NCI-H1436 (cell line): ENCODE data around the gene C4BPB.

Source experiments
- DNase-seq: peaks from one replicate; lab custom pipeline; 2025; lab: John Stamatoyannopoulos, UW

C4BPB gene

DNA sequence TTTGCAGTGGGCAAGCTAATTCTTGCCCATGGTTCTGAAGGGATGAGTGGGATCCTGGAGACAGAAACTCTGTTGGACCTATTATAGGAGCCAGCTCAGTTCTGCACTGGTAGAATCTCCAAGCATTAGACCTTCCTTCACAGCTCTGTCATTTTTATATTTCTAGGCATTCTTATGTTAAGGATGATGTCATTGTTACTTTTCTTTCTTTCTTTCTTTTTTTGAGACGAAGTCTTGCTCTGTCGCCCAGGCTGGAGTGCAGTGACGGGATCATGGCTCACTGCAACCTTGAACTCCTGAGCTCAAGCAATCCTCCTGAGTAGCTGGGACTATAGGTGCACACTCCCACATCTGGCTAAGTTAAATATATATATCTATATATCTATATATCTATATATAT, 28.1 kb upstream of the C4BPB start:
- no peak for DNase-seq

DNA sequence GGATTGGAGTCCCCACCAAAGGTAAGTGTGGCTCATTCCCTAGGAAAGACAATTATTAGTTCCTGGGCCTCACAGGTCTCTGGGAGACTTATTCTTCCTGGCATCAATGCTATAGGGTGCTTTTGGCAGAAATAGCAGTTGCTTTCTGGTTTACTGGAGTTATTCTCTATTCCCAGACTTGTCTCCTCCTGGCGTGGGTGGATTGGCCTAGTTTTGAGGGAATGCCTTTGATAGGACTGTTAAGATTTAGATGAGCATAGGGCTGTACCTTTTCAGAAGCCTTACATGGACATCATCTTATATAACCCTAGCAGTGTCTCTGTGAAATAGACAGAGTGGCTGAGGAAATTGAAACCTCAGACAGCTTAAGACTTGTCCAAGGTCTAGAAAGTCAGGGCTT, 26.6 kb upstream of the C4BPB start:
- DNase-seq, result no peak

DNA sequence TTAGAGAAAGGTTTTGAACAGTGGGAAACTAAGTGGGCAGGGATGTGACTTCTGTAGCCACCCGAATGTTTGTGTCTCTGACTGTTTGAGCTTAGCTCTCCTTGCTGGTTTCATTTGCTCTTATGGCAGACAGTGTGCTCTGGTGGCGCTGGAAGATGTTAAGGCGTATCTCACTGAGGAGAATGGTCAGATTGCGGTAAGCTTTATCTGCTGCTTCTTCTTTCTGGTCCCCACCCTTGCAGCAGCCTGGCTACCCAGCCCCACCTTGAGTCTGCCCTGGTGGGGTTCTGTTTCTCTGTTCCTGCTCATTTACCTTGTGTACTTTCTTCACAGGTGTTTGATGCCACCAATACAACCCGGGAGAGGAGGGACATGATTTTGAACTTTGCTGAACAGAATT, 25.6 kb upstream of the C4BPB start:
- DNase-seq, result no peak

DNA sequence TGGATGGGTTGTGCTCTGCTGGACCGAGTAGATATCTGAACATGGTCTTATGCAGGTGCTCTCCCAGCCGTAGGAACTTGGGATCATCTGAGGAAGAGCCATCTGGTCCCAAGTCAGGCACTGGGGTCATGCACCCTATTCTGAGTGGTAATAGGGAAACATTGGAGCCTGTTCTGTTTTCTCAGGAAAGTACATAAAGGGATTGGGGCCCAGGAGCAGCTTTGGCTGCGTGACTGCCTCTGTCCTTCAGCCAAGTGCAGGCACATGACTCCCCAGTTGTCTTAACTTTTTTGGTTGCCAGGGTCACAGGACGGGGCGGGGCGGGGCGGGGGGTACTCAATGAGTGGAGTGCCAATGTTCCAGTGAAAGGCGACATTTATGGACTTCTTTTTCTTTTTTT, 24.1 kb upstream of the C4BPB start:
- no peak for DNase-seq

DNA sequence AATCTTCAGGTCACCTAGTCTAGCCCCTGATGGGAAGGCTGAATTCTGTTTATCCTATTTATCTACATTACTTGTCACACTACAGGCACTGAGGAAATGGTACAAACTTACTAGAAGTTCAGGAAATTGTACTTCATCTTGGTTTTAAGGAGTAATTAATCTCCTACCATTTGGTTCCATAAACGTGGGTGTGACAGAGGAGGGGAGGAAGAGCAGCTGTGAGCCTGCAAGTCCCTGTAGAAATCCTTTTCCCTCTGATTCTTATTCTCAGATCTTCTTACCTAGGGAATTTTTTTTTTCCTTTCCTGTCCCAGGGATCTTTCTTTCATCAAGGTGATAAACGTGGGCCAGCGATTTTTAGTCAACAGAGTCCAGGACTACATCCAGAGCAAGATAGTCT, 21.5 kb upstream of the C4BPB start:
- no peak for DNase-seq

DNA sequence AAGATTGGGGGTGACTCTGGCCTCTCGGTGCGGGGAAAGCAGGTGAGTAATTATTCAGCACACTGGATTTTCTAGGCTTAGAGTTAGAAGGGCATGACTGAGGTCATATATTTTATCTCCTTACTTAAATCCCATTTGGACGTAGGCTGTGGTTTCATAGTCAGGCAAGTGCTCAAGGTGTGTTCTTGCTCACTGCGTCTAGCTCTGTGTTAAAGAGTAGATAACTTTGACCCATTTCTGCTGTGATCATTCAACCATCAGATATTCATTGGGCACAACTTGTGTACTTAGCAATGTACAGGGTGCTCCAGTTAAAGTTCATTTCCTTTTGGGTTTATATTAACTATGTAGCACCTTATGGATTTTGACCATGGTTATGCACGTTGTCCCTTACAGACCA, 21.0 kb upstream of the C4BPB start:
- no peak for DNase-seq

DNA sequence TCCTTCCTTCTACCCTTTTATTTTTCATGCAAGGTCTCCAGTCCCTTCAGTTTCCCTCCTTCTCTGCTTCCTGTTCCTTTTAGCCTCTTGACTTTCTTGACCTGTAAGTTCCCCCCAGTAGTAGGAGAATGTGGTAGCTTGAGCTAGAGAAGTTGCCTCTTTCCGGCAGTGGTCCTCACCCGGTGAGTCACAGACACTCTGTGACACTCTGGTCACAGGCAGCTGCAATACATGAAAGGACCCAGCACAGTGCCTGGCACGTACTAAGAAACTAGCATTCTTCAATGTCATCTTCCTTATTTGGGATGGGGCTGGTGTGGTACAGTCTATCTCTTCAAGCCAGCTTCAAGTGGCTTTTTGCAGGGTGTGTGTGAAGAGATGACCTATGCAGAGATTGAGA, 19.6 kb upstream of the C4BPB start:
- DNase-seq, result no peak

DNA sequence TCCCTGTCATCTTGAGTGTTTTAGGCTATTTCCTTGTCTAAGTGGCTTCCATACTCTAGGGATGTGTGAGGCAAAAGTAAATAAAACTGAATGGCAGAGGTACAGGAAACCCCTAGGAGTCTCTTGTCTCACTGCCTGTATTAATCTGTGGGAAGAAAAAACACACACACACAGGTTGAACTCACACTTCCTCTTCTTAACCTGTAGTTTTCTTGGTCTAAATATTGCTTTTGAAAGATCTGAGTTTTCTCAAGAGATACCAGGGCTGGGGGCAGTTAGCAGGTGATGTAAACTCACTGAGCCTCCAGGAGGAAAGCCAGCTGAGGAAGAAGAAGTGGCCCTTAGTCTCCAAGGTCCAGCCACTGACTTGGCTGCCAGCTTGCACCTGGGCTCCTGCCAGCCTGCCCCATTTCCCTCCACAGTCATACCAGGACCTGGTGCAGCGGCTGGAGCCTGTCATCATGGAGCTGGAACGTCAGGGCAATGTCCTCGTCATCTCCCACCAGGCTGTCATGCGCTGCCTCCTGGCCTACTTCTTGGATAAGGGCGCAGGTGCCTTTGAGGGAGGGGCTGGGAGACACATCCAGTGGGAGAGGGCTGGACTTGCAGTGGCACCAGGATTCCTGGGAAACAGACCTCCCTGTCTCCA, 18.7 kb upstream of the C4BPB start:
- DNase-seq, result no peak

DNA sequence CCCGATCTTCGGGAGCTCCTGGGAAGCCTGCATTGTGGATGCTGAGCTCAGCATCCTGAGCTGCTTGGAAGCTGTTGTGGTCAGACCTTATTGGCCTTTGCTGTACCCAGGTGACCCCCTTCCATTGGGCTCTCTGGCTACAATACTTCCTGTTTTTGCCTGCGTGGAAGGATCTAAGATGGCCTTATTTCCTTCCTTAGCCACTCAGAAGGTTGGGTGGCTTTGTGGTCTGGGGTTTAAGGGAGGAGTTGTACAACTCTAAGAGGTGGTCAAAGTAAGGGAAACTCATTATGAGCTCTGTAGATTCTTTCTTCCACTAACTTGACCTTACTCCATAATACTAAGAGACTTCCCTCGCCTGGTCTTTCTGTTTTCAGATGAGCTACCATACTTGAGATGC, 17.8 kb upstream of the C4BPB start:
- no peak for DNase-seq

DNA sequence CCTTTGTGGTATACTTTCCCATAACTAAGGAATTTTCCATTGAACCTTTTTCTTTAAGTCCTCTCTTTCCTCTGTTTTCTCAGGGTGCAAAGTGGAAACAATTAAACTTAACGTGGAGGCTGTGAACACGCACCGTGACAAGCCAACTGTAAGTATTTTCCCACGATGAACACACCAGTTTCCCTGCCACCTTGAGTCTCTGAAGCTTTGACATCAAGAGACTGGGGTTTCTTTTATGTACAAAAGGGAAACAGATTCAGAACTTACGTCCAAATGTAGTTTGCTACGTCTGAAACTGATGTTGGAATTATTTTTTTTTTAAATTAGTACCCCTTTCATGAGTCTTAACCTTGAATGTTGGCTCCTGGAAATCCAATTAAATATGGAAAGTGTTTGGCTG, 17.2 kb upstream of the C4BPB start:
- no peak for DNase-seq

DNA sequence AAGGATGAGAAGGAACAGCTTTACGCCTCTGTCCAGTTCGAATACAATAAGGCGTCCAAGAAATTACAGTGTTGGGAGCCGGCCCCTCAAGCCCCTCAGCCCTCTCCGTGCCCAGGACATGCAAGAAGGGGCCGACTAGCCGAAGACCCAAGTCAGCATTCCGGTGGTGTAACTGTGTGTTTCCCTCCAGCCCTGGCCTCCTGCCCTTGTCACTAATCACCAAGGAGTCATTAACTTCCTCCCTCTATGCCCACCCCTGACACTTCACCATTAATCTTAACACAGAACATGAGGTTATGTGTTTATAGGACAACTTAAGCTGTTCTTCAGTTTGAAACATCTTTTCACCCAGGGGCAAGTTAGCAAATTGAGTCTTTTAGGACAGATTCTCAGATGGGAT, 16.4 kb upstream of the C4BPB start:
- DNase-seq, result no peak

DNA sequence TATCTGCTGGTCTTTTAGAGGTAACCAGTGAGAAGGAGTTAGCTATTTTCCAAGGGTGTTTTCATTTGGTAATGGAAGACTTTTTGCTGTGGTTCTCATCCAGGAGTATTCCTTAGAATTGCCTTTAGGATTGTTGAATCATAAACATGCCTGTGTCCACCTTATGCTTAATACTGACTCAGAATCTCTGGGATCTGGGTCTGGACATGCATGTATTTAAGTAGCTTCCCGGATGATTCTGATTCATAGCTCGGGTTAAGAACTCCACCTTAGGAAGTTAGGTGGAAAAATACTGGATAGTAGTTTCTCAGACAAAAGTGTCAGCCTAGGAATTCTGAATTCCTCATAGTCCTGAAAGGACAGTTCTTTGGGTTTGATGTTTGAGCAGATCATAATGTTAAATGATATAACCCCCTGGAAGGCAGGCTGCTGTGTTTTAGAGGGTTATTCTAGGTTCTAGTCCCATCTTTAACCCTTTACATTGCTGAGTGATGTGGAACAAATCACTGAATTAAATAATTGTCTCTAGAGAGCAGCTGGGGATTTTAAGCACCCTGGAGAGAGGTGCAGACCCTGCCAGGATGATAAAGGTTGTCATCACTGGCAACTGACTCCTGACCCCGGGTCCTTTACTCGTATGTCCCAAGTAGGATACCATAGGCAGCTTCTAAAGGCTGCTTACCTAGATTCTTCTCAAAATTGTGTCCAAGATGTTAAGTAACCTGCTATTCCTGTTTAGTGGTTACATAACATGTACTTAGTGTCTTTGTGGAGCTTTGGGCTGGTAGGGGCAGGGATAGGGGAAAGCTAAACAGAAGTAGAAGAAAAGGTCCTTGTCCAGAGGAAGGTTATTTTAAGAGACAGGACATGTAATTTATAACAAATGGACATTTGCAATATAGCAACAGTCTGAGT, 14.5 kb upstream of the C4BPB start:
- no peak for DNase-seq

DNA sequence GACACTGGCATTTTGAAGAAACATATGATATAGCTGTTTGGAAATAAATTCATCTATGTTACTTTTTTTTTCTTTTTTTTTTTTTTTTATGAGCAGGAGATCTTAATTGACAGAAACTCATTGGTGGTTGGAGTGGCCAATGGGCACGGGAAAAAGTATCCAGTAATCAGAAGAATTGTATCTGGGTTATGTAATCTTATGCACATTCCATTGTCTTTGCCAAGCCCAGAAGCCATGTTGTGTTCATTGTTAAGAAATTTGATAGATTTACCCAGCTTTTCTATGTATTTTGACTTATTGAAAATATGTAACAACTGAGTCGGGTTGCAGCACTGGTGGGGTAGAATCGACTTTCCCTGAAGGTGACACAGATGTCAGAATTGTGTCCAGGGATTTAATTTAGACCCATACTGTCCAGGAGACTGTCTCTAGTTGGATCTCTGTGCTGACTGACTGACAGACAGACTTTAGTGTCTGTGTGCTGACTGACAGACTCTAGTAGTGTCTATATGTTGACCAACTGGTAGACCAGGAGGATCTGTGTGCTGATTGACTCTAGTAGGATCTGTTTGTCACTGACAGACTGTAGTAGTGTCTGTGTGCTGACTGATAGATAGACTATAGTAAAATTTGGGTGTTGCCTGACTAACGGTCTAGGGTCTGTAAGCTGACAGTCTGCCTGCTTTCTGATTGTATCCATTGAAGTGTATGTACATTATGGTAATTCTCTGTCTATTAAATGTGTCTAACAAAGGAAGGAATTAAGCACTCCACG, 12.3 kb upstream of the C4BPB start:
- DNase-seq, result no peak

DNA sequence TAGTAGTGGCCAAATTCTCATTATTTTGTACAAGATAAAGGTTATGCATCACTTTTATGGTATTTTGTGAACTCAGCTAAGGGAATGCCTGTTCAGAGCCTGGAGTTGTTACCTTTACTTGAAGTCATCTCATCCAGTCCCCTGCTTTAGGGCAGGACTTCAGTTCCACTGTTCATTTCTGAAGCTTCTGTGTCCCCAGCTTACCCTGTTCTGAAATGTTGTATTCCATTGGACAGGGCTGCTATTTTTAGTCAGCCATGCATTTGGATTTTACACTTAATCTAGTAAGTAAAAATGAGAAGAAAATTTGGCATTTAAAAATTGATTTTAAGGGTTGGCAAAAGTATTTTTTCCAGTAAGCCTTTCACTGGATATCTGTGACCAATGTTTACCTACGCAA, 11.6 kb upstream of the C4BPB start:
- DNase-seq, result no peak

DNA sequence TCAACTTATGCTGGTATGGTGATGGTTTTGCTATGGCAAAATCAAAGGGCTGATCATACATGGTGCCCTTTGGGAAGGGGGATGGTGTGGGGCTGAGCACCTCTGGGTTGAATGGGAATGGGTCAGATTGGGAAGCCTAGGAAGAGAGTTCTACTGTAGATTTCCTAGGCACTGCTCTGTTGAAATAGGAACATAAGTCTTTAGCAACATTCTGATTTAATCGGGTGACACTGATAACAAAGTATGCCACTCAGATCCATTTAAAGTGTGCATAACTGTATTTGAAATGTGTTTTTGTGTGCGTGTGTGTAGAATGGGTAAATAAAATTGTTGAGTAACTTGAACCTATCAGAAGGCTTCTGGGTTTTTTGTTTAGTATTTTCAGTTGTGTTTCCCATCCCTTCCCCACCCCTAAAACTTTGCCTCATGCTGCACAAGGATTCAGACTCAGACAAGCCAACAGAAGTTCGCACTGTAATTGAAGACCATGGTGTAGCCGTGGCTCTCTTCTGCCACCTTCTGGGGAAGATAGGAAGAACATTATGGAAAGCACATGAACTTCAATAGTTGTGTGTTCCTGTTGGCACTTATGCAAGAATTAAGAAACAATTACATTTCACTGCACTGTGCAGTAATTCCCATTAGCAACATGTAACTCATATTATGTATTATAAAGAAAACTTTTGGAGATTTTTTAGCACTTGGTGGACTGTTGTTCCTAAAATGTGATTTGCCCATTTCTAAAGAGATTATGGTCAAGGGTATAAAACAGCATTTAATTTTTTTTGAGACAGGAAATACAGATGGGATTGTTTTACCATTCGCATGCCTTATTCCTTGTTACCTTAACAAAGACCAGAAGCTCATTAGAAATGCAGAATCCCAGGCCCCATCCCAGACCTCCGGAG, 10.9 kb upstream of the C4BPB start:
- peak; percentile 82 for DNase-seq

DNA sequence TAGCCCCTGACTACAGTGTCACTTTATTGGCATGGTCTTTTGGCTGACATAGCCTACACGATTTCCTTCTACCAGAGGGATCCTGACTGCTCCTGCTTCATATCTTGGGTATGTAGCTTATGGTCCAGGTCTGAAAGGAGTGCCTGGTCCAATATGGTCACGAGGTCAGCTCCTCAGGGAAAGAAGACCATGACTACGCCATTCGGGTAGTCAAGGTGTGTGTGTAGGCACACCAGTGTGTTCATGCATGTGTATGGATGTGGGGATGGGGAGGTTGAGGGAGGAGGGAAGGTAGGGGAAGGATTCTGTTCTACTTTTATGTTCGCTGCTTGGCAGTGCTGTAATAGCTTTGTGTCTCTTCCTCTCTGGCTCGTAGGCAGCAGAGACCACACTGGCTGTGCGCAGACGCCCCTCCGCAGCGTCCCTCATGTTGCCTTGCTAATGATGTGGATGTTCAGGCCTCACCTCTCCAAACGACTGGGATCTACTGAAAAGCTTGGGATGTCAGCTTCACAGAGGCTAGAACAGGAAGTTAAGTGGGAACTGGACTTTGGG, 10.0 kb upstream of the C4BPB start:
- DNase-seq, result no peak

DNA sequence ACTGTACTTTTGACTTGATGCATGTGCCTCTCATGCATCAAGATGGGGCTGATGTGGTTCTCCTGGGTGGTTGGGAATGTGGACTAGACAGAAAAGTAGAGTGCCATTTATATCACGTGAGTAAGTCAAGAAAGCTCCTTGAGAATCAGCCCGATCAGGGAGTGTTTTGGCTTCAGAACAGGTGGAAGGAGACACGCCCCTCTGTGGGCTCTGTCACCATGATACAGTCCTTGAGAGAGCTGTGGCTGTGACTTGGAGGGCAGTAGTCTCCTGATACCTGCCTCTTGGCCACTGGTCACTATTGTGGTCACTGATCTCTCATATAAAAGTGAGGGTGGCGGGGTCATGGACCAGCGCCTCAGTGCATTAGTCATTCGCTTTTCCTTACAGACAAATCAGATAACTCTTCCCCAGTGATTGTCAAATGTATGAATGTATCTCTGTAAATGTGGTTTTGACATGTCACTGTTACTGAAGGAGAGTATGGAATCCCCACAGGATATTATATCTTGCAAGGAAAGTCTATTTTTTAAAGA, 8.9 kb upstream of the C4BPB start:
- no peak for DNase-seq

DNA sequence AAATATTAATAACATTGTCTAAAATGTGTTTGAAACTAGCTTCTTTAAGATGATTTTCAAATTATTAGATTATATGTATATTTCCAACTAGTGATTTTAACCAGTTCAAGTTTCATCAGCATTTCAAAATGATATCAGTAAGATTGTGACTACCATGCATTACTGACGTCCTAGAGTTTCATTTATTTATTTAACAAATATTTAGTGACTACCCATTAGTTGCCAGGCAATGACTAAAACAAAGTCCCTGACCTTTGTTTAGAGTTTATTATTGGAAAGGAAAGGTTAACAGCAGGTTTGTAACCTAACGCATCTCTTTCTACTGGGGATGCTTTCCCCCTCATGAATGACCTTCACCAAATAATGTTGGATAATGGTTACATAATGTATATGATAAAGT, 7.6 kb upstream of the C4BPB start:
- DNase-seq, result no peak

DNA sequence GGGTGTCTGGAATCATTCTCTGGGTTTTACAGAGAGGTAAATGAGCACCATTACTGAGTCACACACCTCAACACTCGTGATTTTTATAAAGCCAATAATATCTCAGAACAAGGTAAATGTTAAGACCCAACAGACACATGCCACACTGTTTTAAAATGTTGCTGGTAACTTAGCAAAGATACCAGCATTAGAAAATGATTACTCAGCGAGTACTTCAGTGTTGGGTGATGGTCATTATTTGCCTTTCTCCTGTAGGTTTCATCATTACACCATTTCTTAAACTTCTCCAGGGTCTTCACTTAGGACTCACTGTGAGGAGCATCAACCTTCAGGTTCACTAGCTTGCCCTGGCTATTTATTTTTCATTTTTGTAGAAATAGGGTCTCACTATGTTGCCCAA, 6.9 kb upstream of the C4BPB start:
- DNase-seq, result no peak

DNA sequence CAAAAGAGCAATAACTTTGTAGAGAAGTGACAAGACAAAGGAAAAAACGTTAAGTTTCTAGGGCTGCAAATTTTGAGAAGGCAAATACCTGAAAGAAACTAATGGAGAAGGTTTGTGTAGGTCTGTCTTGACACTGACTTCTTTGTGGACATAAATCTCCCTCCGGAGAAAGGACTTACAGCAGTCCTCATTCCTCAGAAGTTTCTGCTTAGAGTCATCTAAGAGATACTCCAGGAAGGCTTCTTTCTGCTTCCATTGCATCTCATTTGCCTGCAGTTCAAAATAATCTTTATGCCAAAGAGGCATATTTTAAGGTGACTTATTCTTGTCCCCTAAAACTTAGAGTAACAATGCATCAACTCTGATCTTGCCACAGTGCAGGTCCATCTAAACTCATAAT, 4.4 kb upstream of the C4BPB start:
- DNase-seq, result no peak

DNA sequence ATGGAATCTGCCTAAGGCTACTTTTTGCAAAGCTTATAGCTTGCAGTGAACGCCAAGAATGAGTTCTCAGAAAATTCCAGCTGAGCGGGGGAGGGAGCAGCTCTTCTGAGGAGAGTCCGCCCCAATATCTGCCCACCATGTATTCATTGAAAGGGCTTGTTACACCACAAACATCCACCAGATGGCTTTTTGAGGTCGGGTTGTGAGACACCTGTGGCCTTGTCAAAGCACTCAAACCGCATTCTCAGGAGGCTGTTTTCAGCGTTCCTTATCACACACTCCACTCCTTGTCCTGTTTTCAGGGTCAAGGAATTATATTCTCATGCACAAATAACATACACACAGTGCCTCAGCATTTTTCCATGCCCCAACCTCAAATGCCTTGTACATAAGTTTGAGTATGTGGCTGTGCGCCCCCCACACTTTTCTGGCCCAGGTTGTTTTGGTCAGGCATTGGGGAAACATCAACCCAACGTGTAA, 3.9 kb upstream of the C4BPB start:
- DNase-seq, result peak; percentile 75
